Neuronal stem cell (in vitro differentiated cells): Measurements from ENCODE around the gene TMEM163.

Experiments used
- DNase-seq: peaks from one replicate; pipeline ENCODE4 v3.0.0-alpha.2; 2013; ENCODE audit warnings: low spot score
- H2AFZ ChIP-seq: one replicate; pipeline ENCODE4 v1.6.1; 2013; ENCODE audit warnings: mild to moderate bottlenecking, low read length, inconsistent platforms
- H2AK5ac ChIP-seq: 2 replicates; pipeline ENCODE4 v1.6.1; 2013; ENCODE audit warnings: low read depth, mild to moderate bottlenecking, inconsistent platforms, low read length, moderate library complexity, mixed read lengths
- H2BK120ac ChIP-seq: 2 replicates; pipeline ENCODE4 v1.6.1; 2013; ENCODE audit warnings: low read depth, mild to moderate bottlenecking, inconsistent platforms, low read length, moderate library complexity, mixed read lengths
- H2BK12ac ChIP-seq: one replicate; pipeline ENCODE4 v1.6.1; 2013; ENCODE audit warnings: low read length, inconsistent platforms
- H2BK15ac ChIP-seq: 2 replicates; pipeline ENCODE4 v1.6.1; 2013; ENCODE audit warnings: mild to moderate bottlenecking, low read length, inconsistent platforms, mixed read lengths
- H2BK5ac ChIP-seq: one replicate; pipeline ENCODE4 v1.6.1; 2013; ENCODE audit warnings: inconsistent platforms, mild to moderate bottlenecking, low read length, moderate library complexity
- H3K14ac ChIP-seq: one replicate; pipeline ENCODE4 v1.6.1; 2013; ENCODE audit warnings: low read length, inconsistent platforms
- H3K18ac ChIP-seq: 2 replicates; pipeline ENCODE4 v1.6.1; 2013; ENCODE audit warnings: low read length, inconsistent platforms
- H3K23ac ChIP-seq: 2 replicates; pipeline ENCODE4 v1.6.1; 2013; ENCODE audit warnings: low read depth, mild to moderate bottlenecking, mixed read lengths, low read length, inconsistent platforms; ENCODE audit not compliant: poor library complexity
- H3K27ac ChIP-seq: replicated peaks from 3 replicates; pipeline ENCODE4 v1.5.1; 2013; ENCODE audit warnings: low read length, inconsistent platforms
- H3K27me3 ChIP-seq, 3 experiments: 2 replicates each; pipeline ENCODE4 v1.6.1; 2013; ENCODE audit warnings: low read length in 3 of 3, mild to moderate bottlenecking in 2 of 3, inconsistent platforms in 1 of 3, low read depth in 1 of 3, mixed read lengths in 1 of 3, moderate library complexity in 1 of 3; ENCODE audit not compliant: control insufficient read depth in 3 of 3, insufficient read depth in 3 of 3
- H3K36me3 ChIP-seq, 2 donors: replicated peaks in 1 of 2; 2 replicates each; pipeline ENCODE4 v1.6.1; 2013; ENCODE audit warnings: low read length in 2 of 2; ENCODE audit not compliant: control insufficient read depth in 2 of 2, insufficient read depth in 2 of 2
- H3K4ac ChIP-seq: 2 replicates; pipeline ENCODE4 v1.6.1; 2013; ENCODE audit warnings: inconsistent platforms, mild to moderate bottlenecking, low read length, moderate library complexity
- H3K4me1 ChIP-seq, 2 donors: 1 replicate in 1 of 2; 2 replicates in 1 of 2; pipeline ENCODE4 v1.6.1; 2013; ENCODE audit warnings: low read length in 2 of 2, low read depth in 1 of 2; ENCODE audit not compliant: control insufficient read depth in 2 of 2, insufficient read depth in 1 of 2
- H3K4me2 ChIP-seq: one replicate; pipeline ENCODE4 v1.6.1; 2013; ENCODE audit warnings: mild to moderate bottlenecking, low read length, inconsistent platforms; ENCODE audit not compliant: insufficient read depth, poor library complexity, severe bottlenecking
- H3K4me3 ChIP-seq, 2 donors: 2 replicates each; pipeline ENCODE4 v1.5.1; 2013; ENCODE audit warnings: low read length in 2 of 2, mild to moderate bottlenecking in 2 of 2, inconsistent platforms in 1 of 2, moderate library complexity in 1 of 2
- H3K79me1 ChIP-seq: one replicate; pipeline ENCODE4 v1.6.1; 2013; ENCODE audit warnings: low read depth, mild to moderate bottlenecking, inconsistent platforms, low read length, moderate library complexity
- H3K9ac ChIP-seq: one replicate; pipeline ENCODE4 v1.6.1; 2013; ENCODE audit warnings: mild to moderate bottlenecking, low read depth, low read length, inconsistent platforms; ENCODE audit not compliant: poor library complexity
- H3K9me3 ChIP-seq, 2 donors: replicated peaks in 1 of 2; 2 replicates each; pipeline versions ENCODE3 to v1.6.1; 2013; ENCODE audit warnings: low read length in 2 of 2, mild to moderate bottlenecking in 2 of 2, inconsistent platforms in 1 of 2, low read depth in 1 of 2, mixed read lengths in 1 of 2, moderate library complexity in 1 of 2; ENCODE audit not compliant: control insufficient read depth in 2 of 2, insufficient read depth in 1 of 2
- H4K8ac ChIP-seq: one replicate; pipeline ENCODE4 v1.6.1; 2013; ENCODE audit warnings: low read depth, mild to moderate bottlenecking, inconsistent platforms, low read length, moderate library complexity
- H4K91ac ChIP-seq: one replicate; pipeline ENCODE4 v1.6.1; 2013; ENCODE audit warnings: low read length, low read depth, mild to moderate bottlenecking, inconsistent platforms; ENCODE audit not compliant: poor library complexity
- WGBS, 2 donors: extraction: QIAGEN DNeasy Blood & Tissue Kit; methylation state at CpG; one replicate each; pipeline ENCODE4 v1.1.7; 2013; ENCODE audit warnings: missing lambda C conversion rate in 2 of 2, mixed read lengths in 1 of 2; ENCODE audit not compliant: insufficient read length in 2 of 2, insufficient replicate concordance in 1 of 2; ENCODE audit errors: extremely low coverage in 2 of 2; 5-methylcytosine and 5-hydroxymethylcytosine counted together

TMEM163 gene

DNA sequence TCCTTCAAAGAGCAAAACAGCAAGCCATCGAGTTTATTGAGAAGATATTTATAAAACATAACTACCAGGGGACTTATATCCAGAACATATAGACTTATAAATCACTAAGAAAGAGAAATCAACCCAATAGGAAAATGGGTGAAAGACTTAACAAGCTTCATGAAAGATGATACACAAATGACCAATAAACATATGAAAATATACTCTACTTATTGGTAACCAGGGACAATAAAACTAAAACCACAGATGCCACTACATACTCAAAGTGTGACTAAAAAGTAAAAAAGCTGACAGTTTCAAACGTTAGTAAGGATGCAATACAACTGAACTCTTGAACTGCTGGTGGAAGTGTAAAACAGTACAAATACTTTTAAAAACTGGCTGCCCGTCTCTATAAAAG lies 154.3 kb downstream of the TMEM163 start:
- no peak overlapping the region for H2BK120ac ChIP-seq
- no peak overlapping the region for H2BK5ac ChIP-seq
- no peak overlapping the region for H3K18ac ChIP-seq
- no peak overlapping the region for H2AFZ ChIP-seq
- H3K27ac ChIP-seq, result no peak overlapping the region
- no peak overlapping the region for H2BK12ac ChIP-seq
- H3K14ac ChIP-seq, result no peak overlapping the region
- DNase-seq, result no peak
- no peak overlapping the region for H3K4ac ChIP-seq
- no peaks in the 10 kb centered on the region for H3K9me3 ChIP-seq
- no peak overlapping the region for H3K4me3 ChIP-seq
- H3K4me2 ChIP-seq, result no peak overlapping the region
- WGBS, 2 donors, result no CpG with 5 or more reads among the region's 3 CpGs
- H4K91ac ChIP-seq, result no peak overlapping the region
- H4K8ac ChIP-seq, result no peak overlapping the region
- H3K36me3 ChIP-seq, result no peaks in the 10 kb centered on the region
- H2AK5ac ChIP-seq, result no peak overlapping the region
- H3K27me3 ChIP-seq, result no peaks in the 10 kb centered on the region
- no peak overlapping the region for H2BK15ac ChIP-seq
- no peaks in the 10 kb centered on the region for H3K79me1 ChIP-seq
- H3K23ac ChIP-seq, result no peak overlapping the region
- H3K9ac ChIP-seq, result no peak overlapping the region
- H3K4me1 ChIP-seq, result no peaks in the 10 kb centered on the region

DNA sequence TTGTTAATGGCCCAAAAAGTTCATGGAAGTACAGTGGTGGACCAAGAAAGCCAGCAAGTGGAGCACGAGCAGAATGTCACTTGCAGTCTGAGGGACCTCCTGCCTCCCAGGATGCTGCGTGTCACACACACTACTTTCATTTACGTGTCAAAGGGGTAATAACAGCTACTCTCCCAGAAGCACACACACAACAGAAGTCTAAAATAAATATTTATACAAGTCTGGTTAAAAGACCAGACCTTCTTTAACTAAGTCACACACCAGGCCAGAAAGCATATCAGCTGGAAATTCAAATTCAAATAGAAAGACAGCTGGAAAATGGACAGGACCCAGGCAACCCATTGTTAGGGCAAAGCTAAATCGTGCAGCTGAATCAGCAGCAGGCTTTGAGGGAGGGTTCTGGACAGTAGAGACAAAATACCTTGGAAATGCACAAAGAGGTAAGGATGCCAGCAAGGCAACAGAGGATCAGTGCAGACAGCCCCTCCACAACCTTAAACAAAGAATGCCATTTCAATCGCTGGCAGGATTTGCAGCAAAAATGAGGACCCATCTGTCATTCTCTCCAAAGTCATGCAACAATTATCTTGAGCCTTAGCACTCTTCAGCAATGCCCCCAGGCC lies 160.5 kb downstream of the TMEM163 start:
- Histone ChIP-seq H2AK5ac (no peak overlapping the region), H2BK120ac (no peak overlapping the region), H3K36me3 (no peaks in the 10 kb centered on the region), H3K79me1 (no peaks in the 10 kb centered on the region), H3K18ac (no peak overlapping the region), H2BK5ac (no peak overlapping the region), H3K14ac (no peak overlapping the region), H3K27ac (no peak overlapping the region), H3K4me1 (peaks cover 0 to 4% of the 10 kb centered on the region in 2 donors), H2AFZ (no peak overlapping the region), H3K9ac (no peak overlapping the region), H3K23ac (no peak overlapping the region), H3K4ac (no peak overlapping the region), H4K8ac (no peak overlapping the region), H2BK15ac (no peak overlapping the region), H3K4me2 (no peak overlapping the region), H4K91ac (no peak overlapping the region), H3K27me3 (no peaks in the 10 kb centered on the region), H3K9me3 (no peaks in the 10 kb centered on the region), H2BK12ac (no peak overlapping the region), H3K4me3 (no peak overlapping the region)
- no CpG with 5 or more reads among the region's 5 CpGs for WGBS, 2 donors
- DNase-seq, result no peak

DNA sequence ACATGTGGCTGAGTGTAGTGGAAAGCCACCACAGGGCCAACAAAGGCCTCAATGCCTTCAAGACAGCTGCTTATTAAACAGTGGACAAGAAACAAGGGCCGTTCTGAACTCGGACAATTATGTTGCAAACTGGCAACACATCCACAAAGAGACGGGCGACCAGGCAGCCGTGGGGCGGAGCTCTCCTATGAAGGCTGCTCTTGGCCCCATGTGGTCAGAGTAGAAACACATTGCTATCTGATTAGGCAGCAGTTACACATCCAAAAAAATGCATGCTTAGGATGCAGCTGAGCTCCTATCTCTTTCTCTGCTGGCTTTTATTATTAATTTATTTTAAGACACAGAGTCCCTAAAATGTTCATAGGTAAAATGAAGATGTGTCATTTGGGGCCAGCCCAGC lies 163.4 kb downstream of the TMEM163 start:
- H2BK12ac ChIP-seq, result no peak overlapping the region
- no peak overlapping the region for H2BK15ac ChIP-seq
- no peak overlapping the region for H3K23ac ChIP-seq
- no peak overlapping the region for H2BK120ac ChIP-seq
- H3K27me3 ChIP-seq, result no peaks in the 10 kb centered on the region
- H3K9ac ChIP-seq, result no peak overlapping the region
- no peak overlapping the region for H3K4me2 ChIP-seq
- H3K14ac ChIP-seq, result no peak overlapping the region
- no peak overlapping the region for H4K91ac ChIP-seq
- no peak overlapping the region for H3K4me3 ChIP-seq
- H3K9me3 ChIP-seq, result no peaks in the 10 kb centered on the region
- H3K79me1 ChIP-seq, result no peaks in the 10 kb centered on the region
- no peak overlapping the region for H2BK5ac ChIP-seq
- H3K4me1 ChIP-seq, result peaks cover 0 to 4% of the 10 kb centered on the region in 2 donors
- no CpG with 5 or more reads among the region's 6 CpGs for WGBS, 2 donors
- no peak overlapping the region for H3K4ac ChIP-seq
- no peak overlapping the region for H2AK5ac ChIP-seq
- H3K36me3 ChIP-seq, result no peaks in the 10 kb centered on the region
- H2AFZ ChIP-seq, result no peak overlapping the region
- no peak overlapping the region for H4K8ac ChIP-seq
- no peak overlapping the region for H3K18ac ChIP-seq
- H3K27ac ChIP-seq, result no peak overlapping the region
- no peak for DNase-seq

- Histone ChIP-seq H4K91ac (no peak overlapping the region), H4K8ac (no peak overlapping the region), H3K9me3 (no peaks in the 10 kb centered on the region), H2BK15ac (no peak overlapping the region), H3K4me2 (no peak overlapping the region), H3K9ac (no peak overlapping the region), H3K18ac (no peak overlapping the region), H3K79me1 (no peaks in the 10 kb centered on the region), H2BK5ac (no peak overlapping the region), H2BK12ac (no peak overlapping the region), H3K14ac (no peak overlapping the region), H2BK120ac (no peak overlapping the region), H3K23ac (no peak overlapping the region), H2AFZ (no peak overlapping the region), H3K4me1 (peaks cover 0 to 4% of the 10 kb centered on the region in 2 donors), H3K27me3 (no peaks in the 10 kb centered on the region), H3K27ac (no peak overlapping the region), H3K36me3 (no peaks in the 10 kb centered on the region), H3K4me3 (no peak overlapping the region), H2AK5ac (no peak overlapping the region), H3K4ac (no peak overlapping the region)
- no CpG with 5 or more reads among the region's 7 CpGs for WGBS, 2 donors
- no peak for DNase-seq
These were observed 165.1 kb downstream of the TMEM163 start for GRCh38 chr2:134553657-134554056.
